ENCODE results near the gene SGCD. TPM values are rescaled to one million over a fixed set of nuclear protein-coding genes. Genes with fewer than 3 reads are reported as not detected.

The SGCD gene
- total RNA-seq, 4 donors from 2014 or later: 5.1 to 8.1 (median 6.5) TPM

DNA sequence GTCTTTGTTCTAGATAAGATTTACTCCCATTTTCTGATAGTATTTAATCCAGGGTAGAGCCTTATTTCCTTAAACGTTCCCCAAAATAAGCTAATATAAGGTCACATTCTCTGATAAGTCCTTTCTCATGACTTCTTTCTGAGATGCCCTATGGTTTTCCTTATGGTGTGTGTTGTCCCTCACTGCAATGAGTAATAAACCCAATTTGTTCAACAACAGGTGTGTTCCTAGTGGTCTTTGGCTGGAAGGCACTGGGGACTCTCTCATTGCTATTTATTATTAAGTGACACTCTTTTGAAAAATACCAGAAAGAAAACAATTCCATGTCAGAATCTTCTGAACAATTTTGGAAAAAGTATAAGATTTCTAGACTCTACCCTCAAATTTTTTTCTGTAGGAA lies 266.6 kb downstream of the SGCD start:
- TF ChIP-seq, protein P1, sequence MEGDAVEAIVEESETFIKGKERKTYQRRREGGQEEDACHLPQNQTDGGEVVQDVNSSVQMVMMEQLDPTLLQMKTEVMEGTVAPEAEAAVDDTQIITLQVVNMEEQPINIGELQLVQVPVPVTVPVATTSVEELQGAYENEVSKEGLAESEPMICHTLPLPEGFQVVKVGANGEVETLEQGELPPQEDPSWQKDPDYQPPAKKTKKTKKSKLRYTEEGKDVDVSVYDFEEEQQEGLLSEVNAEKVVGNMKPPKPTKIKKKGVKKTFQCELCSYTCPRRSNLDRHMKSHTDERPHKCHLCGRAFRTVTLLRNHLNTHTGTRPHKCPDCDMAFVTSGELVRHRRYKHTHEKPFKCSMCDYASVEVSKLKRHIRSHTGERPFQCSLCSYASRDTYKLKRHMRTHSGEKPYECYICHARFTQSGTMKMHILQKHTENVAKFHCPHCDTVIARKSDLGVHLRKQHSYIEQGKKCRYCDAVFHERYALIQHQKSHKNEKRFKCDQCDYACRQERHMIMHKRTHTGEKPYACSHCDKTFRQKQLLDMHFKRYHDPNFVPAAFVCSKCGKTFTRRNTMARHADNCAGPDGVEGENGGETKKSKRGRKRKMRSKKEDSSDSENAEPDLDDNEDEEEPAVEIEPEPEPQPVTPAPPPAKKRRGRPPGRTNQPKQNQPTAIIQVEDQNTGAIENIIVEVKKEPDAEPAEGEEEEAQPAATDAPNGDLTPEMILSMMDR (IDR thresholded peaks at IDR 0.05; ENCODE audit: low read depth): no peak

DNA sequence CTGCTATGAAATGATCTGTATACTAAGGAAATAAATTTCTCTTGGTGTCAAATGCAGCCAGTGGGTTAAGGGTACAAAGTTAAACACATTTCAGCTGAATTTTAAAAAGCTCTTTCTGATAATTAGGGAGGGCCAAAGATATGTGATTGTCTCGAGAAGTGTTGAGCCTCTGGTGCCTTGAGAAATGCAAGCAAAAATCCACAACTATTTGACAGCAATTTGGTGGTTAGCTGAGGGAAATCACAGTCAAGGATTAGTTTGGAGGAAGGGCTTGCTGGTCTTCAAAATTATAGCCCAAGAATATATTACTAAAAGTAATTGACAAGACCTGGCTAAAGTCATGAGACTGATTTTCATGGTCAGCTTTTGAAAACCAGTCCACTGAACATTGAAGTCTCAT lies 267.4 kb downstream of the SGCD start:
- TF ChIP-seq, protein P1 (IDR thresholded peaks at IDR 0.05; ENCODE audit: low read depth): no peak

DNA sequence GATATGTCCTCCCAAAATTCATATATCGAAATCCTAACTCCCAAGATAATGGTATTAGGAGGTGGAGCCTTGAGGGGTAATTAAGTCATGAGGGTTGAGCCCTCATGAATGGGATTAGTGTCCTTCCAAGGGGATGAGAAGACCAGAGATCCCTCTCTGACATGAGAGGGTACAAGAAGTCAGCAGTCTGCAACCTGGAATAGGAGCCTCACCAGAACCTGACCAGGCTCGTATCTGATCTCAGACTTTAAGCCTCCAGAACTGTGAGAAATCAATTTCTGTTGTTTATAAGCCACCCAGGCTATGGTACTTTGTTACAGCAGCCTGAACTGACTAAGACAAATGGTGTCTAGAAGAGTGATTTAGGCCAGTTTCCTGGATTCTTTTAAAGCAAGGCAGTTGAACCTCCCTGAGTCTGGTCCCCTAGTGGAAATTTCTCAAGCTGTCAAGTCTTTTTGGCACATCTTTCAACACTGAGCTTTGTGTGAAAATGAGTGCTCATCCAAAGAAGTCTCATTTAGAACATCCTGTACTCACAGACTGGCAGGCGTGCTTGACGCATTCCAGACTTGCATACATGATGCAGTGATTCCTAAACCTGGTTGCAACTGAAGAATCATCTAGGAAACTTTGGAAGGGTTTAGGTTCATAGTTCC lies 268.3 kb downstream of the SGCD start:
- TF ChIP-seq, protein P1 (IDR thresholded peaks at IDR 0.05; ENCODE audit: low read depth): no peak

DNA sequence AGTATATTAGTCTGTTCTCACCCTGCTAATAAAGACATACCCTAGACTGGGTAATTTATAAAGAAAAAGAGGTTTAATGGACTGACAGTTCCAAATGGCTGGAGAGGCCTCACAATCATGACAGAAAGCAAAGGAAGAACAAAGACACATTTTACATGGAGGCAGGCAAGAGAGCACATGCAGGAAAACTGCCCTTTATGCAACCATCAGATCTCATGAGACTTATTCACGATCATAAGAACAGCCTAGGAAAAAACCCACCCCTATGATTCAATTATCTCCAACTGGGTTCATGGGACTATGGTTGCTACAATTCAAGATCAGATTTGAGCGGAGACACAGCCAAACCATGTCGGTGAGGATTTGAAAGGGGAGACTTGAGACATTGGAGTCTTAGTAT lies 270.3 kb downstream of the SGCD start:
- TF ChIP-seq, protein P1 (IDR thresholded peaks at IDR 0.05; ENCODE audit: low read depth): no peak

DNA sequence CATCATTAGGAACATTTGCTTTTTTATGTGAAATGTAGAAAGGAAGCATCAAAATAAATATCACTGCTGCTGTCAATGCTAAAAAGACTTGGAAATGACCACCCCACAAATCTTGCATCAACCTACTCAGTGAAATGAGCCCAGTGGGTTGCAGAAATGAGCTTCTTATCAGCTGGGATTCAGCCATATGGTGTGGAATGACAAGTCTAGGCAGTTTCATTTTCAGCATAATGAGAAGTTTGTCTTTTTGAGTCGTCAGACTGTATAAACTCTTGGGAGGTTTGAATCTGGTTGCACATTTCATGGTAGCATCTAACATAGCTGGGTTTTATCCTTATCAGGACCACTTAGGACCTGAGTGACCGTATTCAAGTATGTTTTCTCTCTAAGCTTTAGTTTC lies 272.0 kb downstream of the SGCD start:
- TF ChIP-seq, protein P1 (IDR thresholded peaks at IDR 0.05; ENCODE audit: low read depth): no peak

DNA sequence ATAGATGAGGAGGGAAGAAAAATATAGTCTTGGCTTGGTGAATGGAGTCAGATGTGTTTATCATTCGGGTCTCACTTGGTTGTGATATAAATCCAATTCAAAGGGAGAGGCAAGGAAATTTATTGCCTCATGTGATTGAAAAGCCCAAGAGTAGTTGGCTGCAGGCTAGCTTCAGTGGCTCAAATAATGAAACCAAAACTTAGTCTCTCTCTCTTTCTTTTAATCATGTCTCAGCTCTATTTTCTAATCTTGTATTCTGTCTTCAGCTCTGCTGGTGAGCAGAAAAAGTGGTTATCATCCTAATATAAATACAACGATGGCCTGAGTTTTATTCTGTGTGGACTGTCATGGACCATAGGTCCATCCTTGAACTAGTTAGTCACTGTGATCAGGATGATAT lies 288.9 kb downstream of the SGCD start:
- TF ChIP-seq, protein P1 (IDR thresholded peaks at IDR 0.05; ENCODE audit: low read depth): no peak

DNA sequence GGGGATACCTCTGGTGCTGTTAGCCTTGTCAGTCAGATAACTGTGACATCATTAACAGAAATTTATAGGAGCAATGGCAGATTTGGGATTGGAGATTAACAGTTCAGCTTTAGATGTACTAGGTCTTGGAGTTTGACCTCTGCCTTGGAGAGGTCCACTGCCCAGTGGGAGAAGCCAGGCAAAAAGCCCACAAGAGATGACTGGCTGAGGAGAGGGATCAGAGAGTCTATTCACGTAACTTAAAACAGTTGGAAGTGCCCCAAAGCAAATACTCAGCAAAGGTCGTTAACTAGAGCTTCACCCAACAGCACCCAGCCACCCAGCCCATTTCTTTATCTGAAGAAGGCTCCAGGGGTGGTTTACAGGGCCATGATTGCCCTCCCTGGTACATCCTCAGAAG lies 290.5 kb downstream of the SGCD start:
- TF ChIP-seq, protein P1 (IDR thresholded peaks at IDR 0.05; ENCODE audit: low read depth): no peak
